Small intestine (tissue), 7 donors: Measurements from ENCODE around the gene KLHDC1. TPM values are rescaled to one million over a fixed set of nuclear protein-coding genes. Genes with fewer than 3 reads are reported as not detected.
"Not testable (repeated sequence)": the region's sequence is repeated elsewhere in the genome, so short reads cannot be mapped to it uniquely, and the experiment has no call there.

Experiments used
- DNase-seq, 2 donors: peaks; one replicate each; pipeline versions ENCODE4 v3.0.0 to v3.0.0-alpha.2; 2013
- FAIRE-seq: peaks from 2 replicates; lab custom pipeline; 2012; peaks lifted over from hg19 to GRCh38; lab: Jason Lieb, UNC
- H3K27ac ChIP-seq, 3 donors: one replicate each; pipeline ENCODE4 v1.5.1; 2013; ENCODE audit warnings: low read length in 2 of 3, mild to moderate bottlenecking in 2 of 3, control low read depth in 1 of 3, inconsistent platforms in 1 of 3, low read depth in 1 of 3, moderate library complexity in 1 of 3
- H3K27me3 ChIP-seq, 3 donors: one replicate each; pipeline ENCODE4 v1.6.1; 2013; ENCODE audit warnings: low read length in 3 of 3, inconsistent platforms in 1 of 3; ENCODE audit not compliant: control insufficient read depth in 3 of 3, insufficient read depth in 3 of 3
- H3K36me3 ChIP-seq, 3 donors: one replicate each; pipeline ENCODE4 v1.6.1; 2013; ENCODE audit warnings: low read length in 3 of 3, inconsistent platforms in 1 of 3, low read depth in 1 of 3, mild to moderate bottlenecking in 1 of 3, moderate library complexity in 1 of 3; ENCODE audit not compliant: control insufficient read depth in 3 of 3, insufficient read depth in 2 of 3
- H3K4me1 ChIP-seq, 3 donors: one replicate each; pipeline ENCODE4 v1.6.1; 2013; ENCODE audit warnings: low read length in 2 of 3, inconsistent platforms in 1 of 3, low read depth in 1 of 3, mild to moderate bottlenecking in 1 of 3, moderate library complexity in 1 of 3; ENCODE audit not compliant: control insufficient read depth in 3 of 3, insufficient read depth in 2 of 3
- H3K4me3 ChIP-seq, 3 donors: one replicate each; pipeline ENCODE4 v1.5.1; 2013; ENCODE audit warnings: low read length in 3 of 3, control low read depth in 1 of 3, inconsistent platforms in 1 of 3, low read depth in 1 of 3, mild to moderate bottlenecking in 1 of 3, moderate library complexity in 1 of 3
- H3K9me3 ChIP-seq, 2 donors: one replicate each; pipeline ENCODE4 v1.6.1; 2013; ENCODE audit warnings: low read depth in 1 of 2, low read length in 1 of 2; ENCODE audit not compliant: control insufficient read depth in 2 of 2, insufficient read depth in 1 of 2
- WGBS, 3 donors: extraction: QIAGEN DNeasy Blood & Tissue Kit; methylation state at CpG; one replicate each; pipeline ENCODE4 v1.1.7; 2013; 5-methylcytosine and 5-hydroxymethylcytosine counted together
- polyA plus RNA-seq, 4 donors: library from polyadenylated mRNA; stranded (reverse) in 3 of 4; unstranded in 1 of 4; fragments of 200-250 nt in 3 of 4; fragments of 120-200 nt in 1 of 4; gene quantifications; one replicate each; pipeline versions ENCODE4 v1.2.1 to v1.2.3, GENCODE V29; 2013
- donor health status: healthy with polysubstance abuse.
- donor health status: control.
- donor health status: control.
- donor health status: Bipolar disorder and iron deficiency.
- donor health status: healthy.

KLHDC1 gene
- polyA plus RNA-seq, 4 donors, result 1.3 to 4.0 (median 2.5) TPM

DNA sequence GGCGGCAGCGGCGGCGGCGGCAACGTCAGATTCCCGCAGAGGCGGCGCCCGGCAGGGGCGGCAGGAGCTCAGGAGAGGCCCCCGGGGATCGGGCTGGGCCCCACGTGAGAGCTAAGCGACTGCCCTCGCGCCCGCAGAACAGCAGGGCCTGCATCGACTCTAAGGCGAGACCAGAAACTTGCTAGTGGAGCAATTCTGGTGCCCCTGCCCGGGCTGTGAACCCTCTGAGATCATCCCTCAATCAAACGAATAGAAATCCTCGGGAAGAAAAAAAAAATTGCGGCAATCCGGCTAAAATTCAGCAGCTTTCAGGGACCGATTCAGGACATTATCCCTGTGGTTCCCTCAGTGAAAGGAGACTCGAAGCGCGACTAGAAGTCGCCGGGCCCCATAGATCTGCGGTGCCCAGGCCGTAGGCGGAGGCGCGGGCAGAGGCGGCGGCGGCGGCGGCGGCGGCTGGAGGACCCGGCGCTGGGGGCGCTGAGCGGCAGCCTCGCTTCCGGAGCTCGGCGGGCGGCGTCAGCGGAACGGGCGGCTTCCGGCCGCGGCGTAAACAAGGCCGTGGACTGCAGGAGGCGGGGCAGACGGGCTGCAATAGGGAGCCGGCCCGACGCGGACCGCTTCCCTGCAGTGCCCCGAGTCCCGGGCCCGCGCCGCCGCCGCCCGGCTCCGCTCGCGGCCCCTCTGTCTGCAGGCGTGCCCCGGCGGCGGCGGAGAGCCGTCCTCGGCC, 74.8 kb downstream of the KLHDC1 start, which contains the start of gene KLHDC2:
KLHDC2 (plus strand) TSS at position 583 of the 730 bp plus-strand sequence. CDS start 316 bp downstream, outside the sequence.
- Histone ChIP-seq H3K4me1 (peaks cover 4 to 26% (median 4%) of the 10 kb centered on the region in 3 donors), H3K9me3 (no peaks in the 10 kb centered on the region), H3K27ac (peak within 1 kb of the TSS; percentile 96 to 100 (median 96)), H3K4me3 (peak within 1 kb of the TSS; percentile 79 to 98 (median 89)), H3K27me3 (no peaks in the 10 kb centered on the region), H3K36me3 (peaks cover 0 to 8% (median 0%) of the 10 kb centered on the region in 3 donors)
- FAIRE-seq (no peak), DNase-seq (peak; percentile 85 to 95)
- 0% methylated on average over 47 to 86 of the region's 86 CpGs for WGBS, 3 donors

DNA sequence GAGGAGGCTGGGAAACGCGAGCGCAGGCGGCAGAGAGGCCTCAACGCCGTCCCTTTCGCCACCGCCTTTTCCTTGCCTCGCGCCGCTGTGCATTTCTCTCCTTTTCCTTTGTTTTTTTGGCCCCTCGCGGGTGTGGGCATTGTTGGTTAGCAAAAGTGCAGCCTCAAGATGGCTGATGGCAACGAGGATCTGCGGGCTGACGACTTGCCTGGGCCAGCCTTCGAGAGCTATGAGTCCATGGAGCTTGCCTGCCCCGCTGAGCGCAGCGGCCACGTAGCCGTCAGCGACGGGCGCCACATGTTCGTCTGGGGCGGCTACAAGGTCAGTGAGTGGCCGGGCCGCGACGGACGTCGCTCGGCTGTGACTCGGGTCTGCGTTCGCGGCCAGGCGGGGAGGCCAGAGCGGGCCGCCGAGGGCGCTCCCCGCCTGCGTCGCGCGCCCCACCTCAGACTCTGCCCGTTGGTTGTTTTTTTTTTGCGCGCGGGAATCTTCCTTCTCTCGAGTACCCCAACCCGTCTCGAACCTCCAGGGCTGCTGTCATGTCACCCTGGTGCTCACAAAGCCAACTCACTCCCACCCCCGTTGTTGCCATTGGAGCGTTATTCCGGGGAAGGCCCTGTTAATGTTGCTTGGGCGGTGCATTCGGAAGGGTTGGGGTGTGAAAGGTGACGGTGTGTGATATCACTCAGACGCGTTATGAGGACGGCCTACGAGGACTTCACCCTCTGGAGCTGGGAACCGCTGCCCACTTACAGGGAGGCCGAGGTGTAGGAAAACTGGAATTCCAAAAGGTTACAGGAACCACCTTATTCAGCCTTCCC, 75.6 kb downstream of the KLHDC1 start:
- Histone ChIP-seq H3K27ac (peak overlapping the region; percentile 96 to 100 (median 96)), H3K27me3 (no peaks in the 10 kb centered on the region), H3K36me3 (peaks cover 0 to 9% (median 0%) of the 10 kb centered on the region in 3 donors), H3K9me3 (no peaks in the 10 kb centered on the region), H3K4me1 (peaks cover 4 to 26% (median 4%) of the 10 kb centered on the region in 3 donors), H3K4me3 (peak overlapping the region; percentile 79 to 98 (median 89))
- WGBS, 3 donors, result 0% methylated on average over 64 to 67 of the region's 67 CpGs
- FAIRE-seq (no peak), DNase-seq (peak; percentile 91 to 96)

DNA sequence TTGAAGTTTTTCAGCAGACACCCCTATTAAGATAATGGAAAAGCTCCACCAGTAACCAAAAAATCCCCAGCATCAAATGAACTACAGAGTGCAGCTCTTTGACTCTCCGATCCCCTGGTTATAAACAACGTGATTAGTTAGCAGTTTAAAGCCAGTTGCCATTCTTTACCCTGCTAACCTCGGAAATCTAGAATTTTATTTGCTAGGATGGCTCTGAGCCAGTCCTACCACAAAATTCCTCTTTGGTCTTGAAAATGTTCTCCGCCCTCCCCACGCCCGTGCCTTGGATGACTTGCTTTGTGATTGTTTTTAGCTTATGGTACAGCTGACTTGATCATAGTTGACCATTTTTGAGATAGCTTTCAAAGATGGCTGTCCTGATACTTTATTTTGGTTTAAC, 76.3 kb downstream of the KLHDC1 start:
- Histone ChIP-seq H3K36me3 (peaks cover 0 to 11% (median 3%) of the 10 kb centered on the region in 3 donors), H3K27me3 (no peaks in the 10 kb centered on the region), H3K4me1 (peaks cover 4 to 26% (median 4%) of the 10 kb centered on the region in 3 donors), H3K27ac (peak overlapping the region; percentile 96 to 100 (median 96)), H3K4me3 (peak overlapping the region; percentile 79 to 98 (median 89)), H3K9me3 (no peaks in the 10 kb centered on the region)
- FAIRE-seq, result no peak
- DNase-seq, result no peak
- 8 to 15% (median 14%) methylated on average over 6 of the region's 6 CpGs for WGBS, 3 donors

DNA sequence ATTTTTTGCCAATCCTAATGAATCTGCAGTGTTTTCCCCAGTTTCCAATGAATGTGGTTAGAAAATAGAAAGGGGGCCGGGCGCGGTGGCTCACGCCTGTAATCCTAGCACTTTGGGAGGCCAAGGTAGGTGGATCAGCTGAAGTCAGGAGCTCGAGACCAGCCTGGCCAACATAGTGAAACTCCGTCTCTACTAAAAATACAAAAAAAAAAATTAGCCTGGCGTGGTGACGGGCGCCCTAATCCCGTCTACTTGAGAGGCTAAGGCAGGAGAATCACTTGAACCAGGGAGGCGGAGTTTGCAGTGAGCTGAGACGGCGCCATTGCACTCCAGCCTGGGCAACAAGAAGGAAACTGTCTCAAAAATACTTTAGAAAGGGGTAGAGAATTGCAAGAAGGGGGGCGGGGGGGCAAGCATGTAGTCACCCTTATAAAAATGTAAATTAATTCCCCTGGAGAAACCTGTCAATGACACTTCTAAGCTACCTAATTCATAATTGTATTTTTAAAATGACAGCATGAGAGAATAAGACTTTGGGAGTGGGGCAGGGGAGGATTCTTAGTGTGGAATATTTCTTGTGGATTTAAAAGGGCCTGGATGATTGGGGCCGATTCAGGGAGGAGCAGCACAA, 76.8 kb downstream of the KLHDC1 start:
- Histone ChIP-seq H3K4me3 (peak overlapping the region; percentile 10 to 98 (median 79)), H3K27ac (peak overlapping the region; percentile 96 to 100 (median 96)), H3K36me3 (peaks cover 0 to 11% (median 6%) of the 10 kb centered on the region in 3 donors), H3K4me1 (peaks cover 4 to 26% (median 4%) of the 10 kb centered on the region in 3 donors), H3K9me3 (no peaks in the 10 kb centered on the region), H3K27me3 (no peaks in the 10 kb centered on the region)
- FAIRE-seq, result no peak
- 17 to 48% (median 31%) methylated on average over 15 of the region's 15 CpGs for WGBS, 3 donors
- DNase-seq, result peak; percentile 3 to 19

DNA sequence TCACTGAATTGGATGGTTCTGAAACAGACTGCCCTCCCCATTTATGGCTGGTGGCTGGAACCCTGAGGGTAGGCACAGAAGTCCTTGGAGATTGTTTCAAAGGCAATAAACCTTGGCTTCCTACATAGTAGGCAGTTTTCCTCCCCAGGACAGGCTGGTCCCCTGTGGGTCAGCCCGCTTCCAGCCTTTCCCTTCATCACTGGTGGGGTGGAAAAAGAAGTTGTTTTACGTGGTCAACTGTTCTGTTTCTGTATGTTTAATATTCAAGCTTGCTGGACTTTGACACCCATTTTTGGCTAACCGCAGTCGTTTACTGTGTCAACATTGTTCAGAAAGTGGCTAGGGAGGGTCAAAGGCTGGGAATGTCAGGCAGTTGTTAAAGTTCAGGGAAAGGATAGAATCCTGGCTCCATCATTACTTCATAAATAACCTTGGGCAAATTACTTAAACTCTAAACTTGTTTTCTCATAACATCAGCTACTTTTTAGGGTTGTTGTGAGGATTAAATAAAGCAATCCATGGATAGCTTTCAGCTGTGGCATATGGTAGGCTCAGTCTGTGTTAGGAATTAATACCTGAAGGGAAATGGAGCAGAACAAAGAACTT, 77.4 kb downstream of the KLHDC1 start:
- no peak for FAIRE-seq

DNA sequence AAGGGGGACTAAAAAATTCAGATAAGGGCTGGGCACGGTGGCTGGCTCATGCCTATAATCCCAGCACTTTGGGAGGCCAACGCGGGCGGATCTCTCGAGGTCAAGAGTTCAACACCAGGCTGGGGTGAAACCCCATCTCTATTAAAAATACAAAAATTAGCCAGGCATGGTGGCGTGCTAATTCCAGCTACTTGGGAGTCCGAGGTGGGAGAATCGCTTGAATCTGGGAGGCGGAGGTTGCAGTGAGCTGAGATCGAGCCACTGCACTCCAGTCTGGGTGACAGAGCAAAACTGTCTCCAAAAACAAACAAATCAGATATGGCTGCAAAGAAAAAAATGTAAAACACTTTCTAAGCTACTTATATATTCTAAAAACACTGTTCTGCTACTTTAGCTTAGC, 78.8 kb downstream of the KLHDC1 start:
- H3K9me3 ChIP-seq, result not testable (repeated sequence)

More for the DNA sequence above, 77.4 kb downstream of the KLHDC1 start:
- H3K27ac ChIP-seq, result peak overlapping the region; percentile 96 to 100 (median 96)
- peak overlapping the region; percentile 10 to 98 (median 79) for H3K4me3 ChIP-seq
- peaks cover 3 to 11% (median 9%) of the 10 kb centered on the region in 3 donors for H3K36me3 ChIP-seq
- H3K27me3 ChIP-seq, result no peaks in the 10 kb centered on the region
- peaks cover 4 to 26% (median 4%) of the 10 kb centered on the region in 3 donors for H3K4me1 ChIP-seq
- peak; percentile 92 to 98 for DNase-seq
- no peaks in the 10 kb centered on the region for H3K9me3 ChIP-seq
- 10 to 35% (median 31%) methylated on average over 4 of the region's 4 CpGs for WGBS, 3 donors

DNA sequence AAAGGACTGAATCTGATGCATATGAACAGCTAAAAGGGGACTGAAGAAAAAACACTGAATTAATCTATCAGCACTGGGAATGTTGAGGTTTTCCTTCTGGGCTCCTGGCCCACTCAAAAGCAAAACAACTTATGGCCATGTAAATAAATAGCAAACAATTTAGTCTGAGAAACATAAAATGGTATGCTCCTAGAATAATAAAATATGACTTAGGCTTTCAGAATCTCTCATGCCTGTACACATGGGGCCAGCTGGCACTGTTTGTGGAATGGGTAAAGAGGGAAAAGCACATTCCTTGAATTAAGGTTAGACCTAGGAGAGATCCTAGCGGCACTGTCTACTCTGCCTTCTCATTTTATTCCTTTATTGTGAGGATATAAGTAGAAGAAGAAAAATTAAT, 81.2 kb downstream of the KLHDC1 start:
- no peak overlapping the region for H3K4me3 ChIP-seq
- peaks cover 4 to 22% (median 4%) of the 10 kb centered on the region in 3 donors for H3K4me1 ChIP-seq
- H3K36me3 ChIP-seq, result peaks cover 8 to 28% (median 9%) of the 10 kb centered on the region in 3 donors
- no peak for DNase-seq
- WGBS, 3 donors, result 78 to 100% (median 95%) methylated on average over 1 of the region's 1 CpG
- FAIRE-seq, result no peak
- no peak overlapping the region for H3K27ac ChIP-seq
- H3K27me3 ChIP-seq, result no peaks in the 10 kb centered on the region
- H3K9me3 ChIP-seq, result no peaks in the 10 kb centered on the region

More for the DNA sequence above, 78.8 kb downstream of the KLHDC1 start:
- not testable (repeated sequence) for H3K27me3 ChIP-seq, H3K4me3 ChIP-seq, H3K27ac ChIP-seq, DNase-seq, FAIRE-seq
- Histone ChIP-seq H3K4me1 (peaks cover 4 to 24% (median 4%) of the 10 kb centered on the region in 3 donors), H3K36me3 (peaks cover 6 to 20% (median 9%) of the 10 kb centered on the region in 3 donors)
- 74 to 87% (median 75%) methylated on average over 10 of the region's 10 CpGs for WGBS, 3 donors
